Nephron progenitor cell (in vitro differentiated cells): ENCODE results near the gene NAA25.
"Not testable (repeated sequence)": the region's sequence is repeated elsewhere in the genome, so short reads cannot be mapped to it uniquely, and the experiment has no call there.

ENCODE experiments used
- DNase-seq: peaks from one replicate; pipeline ENCODE4 v3.0.0; 2021
- H3K27ac Mint-ChIP-seq: 2 replicates; pipeline ENCODE4 v1.8.0; 2021; ENCODE audit warnings: mild to moderate bottlenecking, moderate library complexity, mixed read lengths
- H3K27me3 Mint-ChIP-seq: 2 replicates; pipeline ENCODE4 v1.8.0; 2021; ENCODE audit warnings: mild to moderate bottlenecking, low read depth, mixed read lengths; ENCODE audit not compliant: poor library complexity
- H3K36me3 Mint-ChIP-seq: 2 replicates; pipeline ENCODE4 v1.8.0; 2021; ENCODE audit warnings: low read depth, mixed read lengths
- H3K4me1 Mint-ChIP-seq: 2 replicates; pipeline ENCODE4 v1.8.0; 2021; ENCODE audit warnings: mixed read lengths
- H3K4me3 Mint-ChIP-seq: 2 replicates; pipeline ENCODE4 v1.8.0; 2021; ENCODE audit warnings: mild to moderate bottlenecking, moderate library complexity, mixed read lengths
- H3K9me3 Mint-ChIP-seq: 2 replicates; pipeline ENCODE4 v1.8.0; 2021; ENCODE audit warnings: mild to moderate bottlenecking, moderate library complexity, mixed read lengths
- CTCF ChIP-seq: fragments of 200-600 bp; sonication (generic); IDR thresholded peaks from 2 replicates; pipeline ENCODE4 v1.5.0; 2021; ENCODE audit warnings: antibody characterized with exemption

The NAA25 gene

GRCh38 chr12:111998015-111998414 is 110.6 kb downstream of the NAA25 start:
- TF ChIP-seq CTCF, result no peak
- Mint-ChIP-seq H3K36me3 (no peaks in the 10 kb centered on the region), H3K4me3 (no peak overlapping the region), H3K4me1 (no peaks in the 10 kb centered on the region), H3K9me3 (no peaks in the 10 kb centered on the region), H3K27ac (no peak overlapping the region), H3K27me3 (no peaks in the 10 kb centered on the region)
- no peak for DNase-seq

GRCh38 chr12:111997300-111997699 is 111.3 kb downstream of the NAA25 start:
- no peak for TF ChIP-seq CTCF
- Mint-ChIP-seq H3K36me3 (no peaks in the 10 kb centered on the region), H3K27ac (no peak overlapping the region), H3K4me3 (no peak overlapping the region), H3K4me1 (no peaks in the 10 kb centered on the region), H3K9me3 (no peaks in the 10 kb centered on the region), H3K27me3 (no peaks in the 10 kb centered on the region)
- no peak for DNase-seq

- Mint-ChIP-seq H3K4me3 (no peak overlapping the region), H3K27me3 (no peaks in the 10 kb centered on the region), H3K36me3 (peaks cover 4% of the 10 kb centered on the region), H3K27ac (no peak overlapping the region), H3K4me1 (no peaks in the 10 kb centered on the region), H3K9me3 (no peaks in the 10 kb centered on the region)
- DNase-seq, result no peak
- TF ChIP-seq CTCF, result no peak
Observed at GRCh38 chr12:111995782-111996480, 112.7 kb downstream of the NAA25 start.

GRCh38 chr12:111994211-111995111 is 114.1 kb downstream of the NAA25 start:
- H3K27me3 Mint-ChIP-seq, DNase-seq, H3K4me1 Mint-ChIP-seq, H3K4me3 Mint-ChIP-seq, H3K27ac Mint-ChIP-seq, H3K9me3 Mint-ChIP-seq: not testable (repeated sequence)
- peaks cover 14% of the 10 kb centered on the region for H3K36me3 Mint-ChIP-seq

GRCh38 chr12:111993292-111994150 is 115.1 kb downstream of the NAA25 start:
- no peak for DNase-seq
- H3K27ac Mint-ChIP-seq, result no peak overlapping the region

More at GRCh38 chr12:111993292-111994150, 115.1 kb downstream of the NAA25 start:
- Mint-ChIP-seq H3K9me3 (no peaks in the 10 kb centered on the region), H3K27me3 (no peaks in the 10 kb centered on the region), H3K36me3 (peaks cover 20% of the 10 kb centered on the region), H3K4me3 (no peak overlapping the region), H3K4me1 (no peaks in the 10 kb centered on the region)
- TF ChIP-seq CTCF, result no peak
